ENCODE data around the gene OLFML2B.

The OLFML2B gene

DNA sequence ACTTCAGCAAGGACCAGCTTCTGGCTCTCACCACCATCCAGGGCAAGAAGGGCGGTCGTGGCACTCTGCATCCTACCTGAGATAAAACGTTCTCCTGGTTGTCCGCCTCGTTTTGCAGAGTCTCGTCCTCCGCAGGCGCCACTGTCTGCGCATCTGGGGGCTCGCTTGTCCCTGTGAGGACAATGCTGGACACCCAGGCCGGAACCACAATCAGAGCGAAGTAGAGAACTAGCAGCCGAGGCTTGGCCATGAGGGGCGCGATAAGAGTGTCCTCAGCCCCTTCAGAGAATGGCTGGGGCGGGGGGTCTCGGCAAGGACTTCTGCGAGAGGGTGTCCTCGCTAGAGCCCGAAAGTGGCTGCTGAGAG is 505 bp downstream of the OLFML2B start:
- H3K4me3 ChIP-seq (ENCODE audit: low read depth, low read length) = peak overlapping the region; percentile 84
- no peak overlapping the region for H3K27ac ChIP-seq
- in situ Hi-C loops (cut with HindIII; ENCODE audit: low pct_ligation_motif_present, low sequenced_read_pairs) = no loop called here
- TF ChIP-seq, protein P1, sequence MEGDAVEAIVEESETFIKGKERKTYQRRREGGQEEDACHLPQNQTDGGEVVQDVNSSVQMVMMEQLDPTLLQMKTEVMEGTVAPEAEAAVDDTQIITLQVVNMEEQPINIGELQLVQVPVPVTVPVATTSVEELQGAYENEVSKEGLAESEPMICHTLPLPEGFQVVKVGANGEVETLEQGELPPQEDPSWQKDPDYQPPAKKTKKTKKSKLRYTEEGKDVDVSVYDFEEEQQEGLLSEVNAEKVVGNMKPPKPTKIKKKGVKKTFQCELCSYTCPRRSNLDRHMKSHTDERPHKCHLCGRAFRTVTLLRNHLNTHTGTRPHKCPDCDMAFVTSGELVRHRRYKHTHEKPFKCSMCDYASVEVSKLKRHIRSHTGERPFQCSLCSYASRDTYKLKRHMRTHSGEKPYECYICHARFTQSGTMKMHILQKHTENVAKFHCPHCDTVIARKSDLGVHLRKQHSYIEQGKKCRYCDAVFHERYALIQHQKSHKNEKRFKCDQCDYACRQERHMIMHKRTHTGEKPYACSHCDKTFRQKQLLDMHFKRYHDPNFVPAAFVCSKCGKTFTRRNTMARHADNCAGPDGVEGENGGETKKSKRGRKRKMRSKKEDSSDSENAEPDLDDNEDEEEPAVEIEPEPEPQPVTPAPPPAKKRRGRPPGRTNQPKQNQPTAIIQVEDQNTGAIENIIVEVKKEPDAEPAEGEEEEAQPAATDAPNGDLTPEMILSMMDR (IDR thresholded peaks at IDR 0.05; ENCODE audit: low read depth, low read length, missing control alignments) = no peak
- no peaks in the 10 kb centered on the region for H3K36me3 ChIP-seq (replicated peaks)
- DNase-seq = no peak
- H3K27me3 ChIP-seq (replicated peaks) = no peaks in the 10 kb centered on the region

DNA sequence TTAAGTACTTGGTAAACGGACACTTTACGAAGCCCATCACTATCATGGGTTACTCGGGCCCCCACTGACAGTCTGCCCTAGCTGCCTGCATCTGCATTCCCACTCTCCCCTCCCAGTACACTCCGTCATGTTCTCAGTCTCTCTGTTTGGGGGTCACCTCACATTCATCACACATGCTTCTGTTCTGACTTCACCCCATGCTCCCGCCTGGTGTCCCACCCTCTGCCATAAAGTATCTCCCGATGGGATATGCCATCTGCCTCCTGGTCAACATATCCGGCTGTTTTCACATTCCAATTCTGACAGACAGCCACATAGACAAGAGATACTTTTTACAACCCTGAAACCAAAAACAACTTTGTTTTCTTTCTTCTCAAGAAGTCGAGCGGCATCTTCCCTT is 1.0 kb downstream of the OLFML2B start:
- TF ChIP-seq, protein P1 (IDR thresholded peaks at IDR 0.05; ENCODE audit: low read depth, low read length, missing control alignments) = no peak
- Histone ChIP-seq H3K27me3 (replicated peaks) (no peaks in the 10 kb centered on the region), H3K27ac (no peak overlapping the region), H3K4me3 (ENCODE audit: low read depth, low read length) (peak overlapping the region; percentile 84), H3K36me3 (replicated peaks) (no peaks in the 10 kb centered on the region)
- in situ Hi-C loops (cut with HindIII; ENCODE audit: low pct_ligation_motif_present, low sequenced_read_pairs) = no loop called here
- DNase-seq = no peak

DNA sequence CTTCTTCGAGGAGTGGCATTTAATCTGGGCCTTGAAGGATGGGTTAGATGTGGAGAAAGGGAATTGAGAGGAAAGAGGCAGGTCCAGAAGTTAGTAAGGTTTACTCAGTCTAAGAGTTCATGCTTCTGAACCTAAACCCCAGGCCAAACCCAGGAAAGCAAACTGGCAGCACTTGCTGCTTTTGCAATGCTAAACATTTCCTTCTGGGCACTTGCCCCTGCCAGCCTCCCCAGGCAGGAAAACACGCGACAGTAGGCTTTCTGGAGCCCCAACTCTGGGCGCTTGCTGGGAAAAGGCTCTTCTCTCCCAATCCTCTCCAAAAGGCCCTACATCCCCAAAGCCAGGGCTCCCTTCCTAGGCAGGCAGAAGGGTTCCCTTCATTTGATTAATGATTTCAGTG is 2.5 kb downstream of the OLFML2B start:
- no peak for DNase-seq
- in situ Hi-C loops (cut with HindIII; ENCODE audit: low pct_ligation_motif_present, low sequenced_read_pairs) = no loop called here
- Histone ChIP-seq H3K4me3 (ENCODE audit: low read depth, low read length) (no peak overlapping the region), H3K36me3 (replicated peaks) (no peaks in the 10 kb centered on the region), H3K27ac (peak overlapping the region; percentile 31), H3K27me3 (replicated peaks) (no peaks in the 10 kb centered on the region)
- TF ChIP-seq, protein P1 (IDR thresholded peaks at IDR 0.05; ENCODE audit: low read depth, low read length, missing control alignments) = no peak

DNA sequence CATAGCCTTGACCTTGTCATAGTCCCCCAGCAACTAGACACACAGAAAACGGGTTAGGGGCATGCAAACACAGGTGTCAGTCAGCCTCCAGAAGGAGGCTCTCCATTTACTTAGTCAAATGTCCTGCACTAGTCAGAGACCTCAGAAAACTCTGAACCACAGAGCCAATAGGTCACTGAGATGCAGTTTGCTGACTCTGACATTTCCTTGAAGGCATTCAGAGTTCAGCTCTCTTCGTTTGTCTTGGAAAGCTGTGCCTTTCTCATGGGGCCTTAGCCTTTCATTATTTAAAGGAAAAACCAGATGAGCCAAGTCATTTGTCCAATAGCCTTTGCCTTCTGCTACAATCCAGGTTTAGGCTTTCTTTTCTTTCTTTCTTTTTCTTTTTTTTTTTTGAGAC is 3.5 kb downstream of the OLFML2B start:
- Histone ChIP-seq H3K4me3 (ENCODE audit: low read depth, low read length) (no peak overlapping the region), H3K27me3 (replicated peaks) (no peaks in the 10 kb centered on the region), H3K27ac (no peak overlapping the region), H3K36me3 (replicated peaks) (no peaks in the 10 kb centered on the region)
- in situ Hi-C loops (cut with HindIII; ENCODE audit: low pct_ligation_motif_present, low sequenced_read_pairs) = no loop called here
- TF ChIP-seq, protein P1 (IDR thresholded peaks at IDR 0.05; ENCODE audit: low read depth, low read length, missing control alignments) = no peak
- peak; percentile 12 for DNase-seq

DNA sequence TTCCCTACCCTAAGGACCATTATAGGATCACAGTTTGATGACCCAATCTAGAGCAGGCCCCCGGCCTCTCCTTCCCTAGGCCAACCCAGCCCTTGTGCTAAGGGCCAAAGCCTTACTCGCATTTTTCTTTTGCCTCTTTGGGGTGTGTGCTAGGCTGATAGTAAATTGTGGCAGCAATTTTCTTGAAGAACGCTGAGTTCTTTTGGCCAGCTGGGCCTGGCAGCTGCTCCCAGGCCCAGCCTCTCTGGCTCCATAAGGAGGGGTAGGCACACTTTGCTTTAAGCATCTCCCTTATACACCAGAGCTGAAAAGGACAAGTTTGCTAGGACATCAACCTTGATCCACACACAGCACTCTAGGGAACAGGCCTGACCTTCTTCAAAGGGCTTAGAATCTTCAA is 4.2 kb downstream of the OLFML2B start:
- H3K4me3 ChIP-seq (ENCODE audit: low read depth, low read length) = no peak overlapping the region
- in situ Hi-C loops (cut with HindIII; ENCODE audit: low pct_ligation_motif_present, low sequenced_read_pairs) = no loop called here
- no peak for DNase-seq
- TF ChIP-seq, protein P1 (IDR thresholded peaks at IDR 0.05; ENCODE audit: low read depth, low read length, missing control alignments) = no peak
- H3K27ac ChIP-seq = no peak overlapping the region
- H3K36me3 ChIP-seq (replicated peaks) = no peaks in the 10 kb centered on the region
- H3K27me3 ChIP-seq (replicated peaks) = no peaks in the 10 kb centered on the region

DNA sequence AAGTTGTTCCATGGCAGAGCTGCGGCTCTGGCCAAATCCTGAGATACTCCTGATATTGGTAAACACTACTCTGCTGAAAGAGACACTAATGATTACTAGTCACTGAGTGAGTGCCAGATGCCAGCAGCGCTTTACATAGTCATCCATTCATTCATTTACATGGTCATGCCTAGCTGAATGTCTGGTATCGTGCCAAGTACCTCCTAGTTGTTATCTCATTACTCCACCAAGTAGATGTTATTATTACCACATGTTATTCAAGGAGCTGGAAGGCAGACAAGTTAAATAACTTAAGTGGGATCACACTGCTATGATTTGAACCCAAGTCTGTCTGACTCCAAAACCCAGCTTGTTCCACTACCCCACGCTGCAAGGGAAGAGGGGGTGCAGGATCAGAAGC is 4.7 kb downstream of the OLFML2B start:
- H3K27ac ChIP-seq = no peak overlapping the region
- DNase-seq = peak; percentile 80
- TF ChIP-seq, protein P1 (IDR thresholded peaks at IDR 0.05; ENCODE audit: low read depth, low read length, missing control alignments) = no peak
- H3K4me3 ChIP-seq (ENCODE audit: low read depth, low read length) = no peak overlapping the region
- in situ Hi-C loops (cut with HindIII; ENCODE audit: low pct_ligation_motif_present, low sequenced_read_pairs) = no loop called here
- no peaks in the 10 kb centered on the region for H3K36me3 ChIP-seq (replicated peaks)
- H3K27me3 ChIP-seq (replicated peaks) = no peaks in the 10 kb centered on the region

All from brain microvascular endothelial cell (primary cell).